HG02943 (cell line): Measurements from ENCODE around the gene COX17.

Source experiments
- ATAC-seq: cut with Tn5 transposase; IDR thresholded peaks from one replicate; pipeline ENCODE4 v1.9.1; 2021; ENCODE audit warnings: mild to moderate bottlenecking, low read depth, moderate library complexity; ENCODE audit not compliant: unreplicated experiment

Gene COX17

GRCh38 chr3:119675188-119675874 is 1.9 kb downstream of the COX17 start:
- ATAC-seq, result no peak

GRCh38 chr3:119673875-119674274 is 3.3 kb downstream of the COX17 start:
- no peak for ATAC-seq

- no peak for ATAC-seq
Observed at GRCh38 chr3:119672776-119673175, 4.4 kb downstream of the COX17 start.

- no peak for ATAC-seq
Observed at GRCh38 chr3:119669906-119670570, 7.2 kb downstream of the COX17 start.

DNA sequence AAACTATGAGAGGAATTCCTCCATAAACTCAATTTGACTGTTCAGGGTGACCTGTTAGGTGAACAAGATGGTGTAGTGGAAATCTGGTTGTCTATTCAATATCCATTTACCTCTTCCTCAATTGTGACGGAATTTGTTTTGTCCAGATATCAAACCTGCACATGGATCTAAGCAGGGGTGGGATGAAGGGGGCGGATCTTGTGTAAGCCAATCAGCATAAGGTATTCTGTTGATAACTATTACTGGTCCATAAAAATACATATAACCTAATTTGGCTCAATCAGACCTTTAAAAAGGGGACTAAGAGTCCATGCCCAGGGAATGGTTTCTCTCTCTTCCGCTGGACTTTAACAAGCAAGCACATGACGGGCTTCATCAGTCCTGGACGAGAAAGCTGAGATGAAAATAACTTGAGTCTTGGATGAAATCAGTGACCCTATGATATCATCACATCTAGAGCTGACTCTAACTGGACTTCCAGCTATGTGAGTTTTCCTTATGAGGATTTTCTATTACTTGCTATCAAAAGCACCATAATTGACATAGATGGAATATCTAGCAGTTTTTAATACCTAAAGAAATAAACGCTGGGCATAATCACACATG is 11.1 kb downstream of the COX17 start:
- no peak for ATAC-seq

DNA sequence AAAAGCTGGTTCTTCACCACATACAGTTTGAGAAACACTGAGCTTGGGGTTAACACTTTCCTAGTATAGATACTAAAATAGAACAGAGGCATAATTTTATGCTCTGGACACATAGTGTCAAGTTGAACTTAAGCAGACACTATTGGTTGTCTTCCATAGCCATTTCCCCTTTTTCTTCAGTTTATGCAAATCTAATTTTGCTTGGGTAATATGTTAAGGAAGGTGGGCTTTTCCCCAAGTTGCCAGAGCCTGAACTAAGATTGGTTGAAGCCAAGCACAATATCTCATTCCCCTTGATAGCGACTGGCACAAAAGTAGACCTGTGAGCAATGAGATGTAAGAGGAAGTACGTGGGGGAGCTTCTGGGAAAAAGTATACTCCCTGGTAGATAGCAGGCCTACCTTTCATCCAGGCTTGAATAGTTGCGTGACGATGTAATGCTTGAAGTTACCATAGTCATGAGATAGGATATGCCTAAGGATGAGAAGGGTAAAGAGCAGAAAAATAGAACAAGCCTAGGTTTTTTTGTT is 12.3 kb downstream of the COX17 start:
- no peak for ATAC-seq

DNA sequence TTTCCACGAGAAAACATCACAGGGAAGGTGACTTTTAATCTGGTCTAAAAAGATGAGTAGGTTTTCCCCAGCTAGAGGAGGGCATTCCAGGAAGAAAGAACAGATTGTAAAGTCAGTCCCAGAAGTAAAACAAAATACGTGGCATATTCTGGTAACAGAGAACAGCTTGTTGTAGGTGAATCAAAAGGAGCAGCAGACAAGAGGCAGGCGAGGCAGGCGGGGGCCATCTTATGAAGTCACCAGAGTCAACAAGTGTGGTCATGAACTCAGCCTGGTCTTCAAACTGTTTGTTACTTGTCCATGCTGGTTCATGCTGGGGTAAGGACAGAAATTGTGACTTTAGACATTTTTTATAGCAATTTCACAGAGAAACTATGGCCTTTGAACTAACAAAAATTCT is 12.8 kb downstream of the COX17 start:
- no peak for ATAC-seq

GRCh38 chr3:119663885-119664284 is 13.3 kb downstream of the COX17 start:
- no peak for ATAC-seq

DNA sequence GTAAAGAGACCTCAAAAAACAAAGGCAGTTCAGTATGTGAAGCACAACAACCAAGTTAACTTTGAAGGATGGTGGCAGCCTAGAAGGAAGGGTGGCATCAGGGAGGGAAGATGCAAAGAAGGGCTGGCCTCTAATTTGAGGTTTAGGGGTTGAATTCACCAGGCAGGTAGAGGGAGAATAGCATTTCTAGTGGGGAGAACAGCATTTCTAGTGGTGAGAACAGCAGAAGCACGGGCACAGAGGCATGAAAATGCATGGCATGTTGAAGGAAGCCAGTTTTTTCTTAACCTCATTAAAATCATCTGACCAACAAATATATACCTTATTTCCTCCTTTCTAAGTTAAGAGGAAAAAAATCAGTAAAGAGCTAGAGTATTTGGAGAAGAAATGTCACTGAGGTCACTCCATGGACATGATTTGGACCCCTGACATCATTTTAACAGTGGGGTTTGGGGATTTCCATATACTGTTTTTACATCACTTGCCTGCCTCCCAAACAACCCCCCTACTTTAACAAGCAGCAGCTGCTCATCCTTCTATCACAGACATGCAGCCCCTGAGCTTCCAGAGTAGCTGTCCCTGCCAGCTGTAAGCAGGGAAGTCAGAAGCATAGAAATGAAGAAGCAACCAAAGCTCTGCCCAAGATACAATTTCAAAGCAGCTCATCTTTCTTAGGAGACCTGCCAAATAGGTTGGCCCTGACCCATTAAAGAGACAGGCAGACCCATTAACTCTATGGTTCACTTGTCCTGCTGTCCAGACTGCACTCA is 14.4 kb downstream of the COX17 start:
- ATAC-seq, result no peak

GRCh38 chr3:119660474-119661440 is 16.4 kb downstream of the COX17 start, which contains the start of gene POPDC2:
TSS of gene POPDC2 (minus strand) at chr3:119660589. CDS start at chr3:119660423, 166 bp downstream.
- ATAC-seq, result no peak

GRCh38 chr3:119659606-119660291 is 17.5 kb downstream of the COX17 start:
- ATAC-seq, result no peak

DNA sequence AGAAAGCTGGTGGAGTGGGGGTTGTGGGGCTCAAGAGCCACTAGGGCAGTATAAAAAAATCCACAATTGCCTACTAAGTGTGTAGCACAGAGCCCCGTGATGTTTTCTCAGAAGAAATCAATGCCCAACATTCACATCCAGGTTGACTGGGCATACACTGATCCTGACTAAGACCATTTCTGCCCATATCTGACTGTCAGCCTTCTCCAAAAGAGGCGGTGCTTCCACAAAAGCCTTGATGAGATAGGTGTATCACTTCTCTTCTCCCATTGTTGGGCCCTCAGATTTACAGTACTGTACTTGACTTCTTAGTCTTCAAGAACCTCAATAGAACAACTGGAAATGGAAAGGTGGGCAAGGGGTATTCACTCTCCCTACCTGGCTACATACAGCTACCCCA is 18.2 kb downstream of the COX17 start:
- no peak for ATAC-seq

- ATAC-seq, result no peak
Observed at GRCh38 chr3:119657887-119658702, 19.1 kb downstream of the COX17 start.

DNA sequence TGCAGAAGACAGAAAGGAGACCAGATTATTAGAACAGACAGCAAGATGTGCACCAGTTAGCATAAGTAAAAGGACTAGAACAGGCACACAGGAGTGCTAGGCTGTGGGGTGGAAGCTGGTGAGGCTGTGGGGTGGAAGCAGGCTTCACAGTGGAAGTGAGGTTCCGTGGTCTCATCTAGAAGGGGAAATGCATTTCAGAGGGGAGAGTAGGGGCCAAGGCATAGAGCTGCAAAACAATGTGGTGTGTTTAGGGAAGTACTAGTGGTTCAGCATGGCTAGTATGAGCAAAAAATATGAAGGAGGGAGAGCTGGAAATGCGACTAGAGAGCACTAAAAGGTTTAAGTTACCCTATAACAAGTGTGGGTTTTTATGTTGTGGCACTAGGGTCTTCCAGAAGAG is 23.3 kb downstream of the COX17 start:
- no peak for ATAC-seq

- no peak for ATAC-seq
Observed at GRCh38 chr3:119652306-119653033, 24.7 kb downstream of the COX17 start.

- no peak for ATAC-seq
Observed at GRCh38 chr3:119649761-119650160, 27.4 kb downstream of the COX17 start.

- ATAC-seq, result no peak
Observed at GRCh38 chr3:119647843-119648575, 29.2 kb downstream of the COX17 start.
